ENCODE data around the gene EFNA4.
"Not testable (repeated sequence)": the region's sequence is repeated elsewhere in the genome, so short reads cannot be mapped to it uniquely, and the experiment has no call there.

EFNA4 gene

GRCh38 chr1:155086856-155087535, 23.5 kb downstream of the EFNA4 start:
- no peak for DNase-seq (ENCODE audit: low spot score)

- peak; percentile 95 for DNase-seq (ENCODE audit: low spot score)
Observed at GRCh38 chr1:155091071-155092051, 27.8 kb downstream of the EFNA4 start.

- DNase-seq (ENCODE audit: low spot score): no peak
Observed at GRCh38 chr1:155092131-155092530, 28.6 kb downstream of the EFNA4 start.

- DNase-seq (ENCODE audit: low spot score): no peak
Observed at GRCh38 chr1:155092641-155093040, 29.1 kb downstream of the EFNA4 start.

- no peak for DNase-seq (ENCODE audit: low spot score)
Observed at GRCh38 chr1:155093911-155094621, 30.5 kb downstream of the EFNA4 start.

- DNase-seq (ENCODE audit: low spot score): no peak
Observed at GRCh38 chr1:155094622-155094948, 31.0 kb downstream of the EFNA4 start.

- no peak for DNase-seq (ENCODE audit: low spot score)
Observed at GRCh38 chr1:155099331-155099730, 35.8 kb downstream of the EFNA4 start.

GRCh38 chr1:155103325-155103724, 39.8 kb downstream of the EFNA4 start:
- DNase-seq (ENCODE audit: low spot score): no peak

GRCh38 chr1:155104605-155105534, 41.3 kb downstream of the EFNA4 start:
- no peak for DNase-seq (ENCODE audit: low spot score)

- DNase-seq (ENCODE audit: low spot score): no peak
Observed at GRCh38 chr1:155105604-155106011, 42.1 kb downstream of the EFNA4 start.

GRCh38 chr1:155106862-155107261, 43.3 kb downstream of the EFNA4 start:
- no peak for DNase-seq (ENCODE audit: low spot score)

GRCh38 chr1:155107309-155108264, 44.0 kb downstream of the EFNA4 start:
- DNase-seq (ENCODE audit: low spot score): no peak

GRCh38 chr1:155108296-155108695, 44.8 kb downstream of the EFNA4 start:
- no peak for DNase-seq (ENCODE audit: low spot score)

GRCh38 chr1:155110381-155110780, 46.8 kb downstream of the EFNA4 start:
- DNase-seq (ENCODE audit: low spot score): no peak

- DNase-seq (ENCODE audit: low spot score): no peak
Observed at GRCh38 chr1:155110826-155111225, 47.3 kb downstream of the EFNA4 start.

- no peak for DNase-seq (ENCODE audit: low spot score)
Observed at GRCh38 chr1:155113450-155113980, 50.0 kb downstream of the EFNA4 start.

- no peak for DNase-seq (ENCODE audit: low spot score)
Observed at GRCh38 chr1:155116113-155116764, 52.7 kb downstream of the EFNA4 start.

GRCh38 chr1:155117610-155118009, 54.1 kb downstream of the EFNA4 start:
- DNase-seq (ENCODE audit: low spot score): no peak

- not testable (repeated sequence) for DNase-seq (ENCODE audit: low spot score)
Observed at GRCh38 chr1:155118090-155118489, 54.5 kb downstream of the EFNA4 start.
